A549 (cell line): ENCODE data around the gene MIA2. TPM values are rescaled to one million over a fixed set of nuclear protein-coding genes. Genes with fewer than 3 reads are reported as not detected.

Experiments
- ATAC-seq, 2 experiments: fragments of 200-7000 bp in 1 of 2; fragments of >200 bp in 1 of 2; cut with Nextera tagmentation in 1 of 2; cut with Tn5 transposase in 1 of 2; 3 replicates each; pipeline versions ENCODE4 v1.8.0 to v1.9.1; 2018 to 2020; ENCODE audit warnings: mild to moderate bottlenecking in 1 of 2, moderate library complexity in 1 of 2
- CTCF ChIA-PET: fragments of 300-600 bp; sonication (Branson Sonifier 250); formaldehyde crosslinking; extraction: SDS; loops from one replicate; lab custom pipeline; 2021; ENCODE audit warnings: antibody characterized with exemption, inconsistent platforms; lab: Yijun Ruan, JAX
- POLR2A ChIA-PET: fragments of 350-600 bp; formaldehyde crosslinking; extraction: SDS; loops from one replicate; lab custom pipeline; 2021; ENCODE audit warnings: antibody characterized with exemption, inconsistent platforms; lab: Yijun Ruan, JAX
- DNase-seq, 2 experiments: peaks; one replicate each; pipeline versions ENCODE4 v3.0.0 to v3.0.0-alpha.2; 2011 to 2016; ENCODE audit warnings: low read depth in 1 of 2, low spot score in 1 of 2
- FAIRE-seq: peaks from 2 replicates; lab custom pipeline; 2011; peaks lifted over from hg19 to GRCh38; lab: Jason Lieb, UNC
- H3K27ac ChIP-seq, 2 experiments: fragments of >200 bp; sonication (Bioruptor Twin); formaldehyde crosslinking; 3 replicates each; pipeline ENCODE4 v1.5.1; 2016 to 2017
- H3K4me1 ChIP-seq: fragments of >200 bp; sonication (Bioruptor Twin); formaldehyde crosslinking; 3 replicates; pipeline ENCODE4 v1.6.1; 2016
- H3K4me2 ChIP-seq: fragments of >200 bp; sonication (Bioruptor Twin); formaldehyde crosslinking; 3 replicates; pipeline ENCODE4 v1.6.1; 2016
- H3K4me3 ChIP-seq: fragments of >200 bp; sonication (Bioruptor Twin); formaldehyde crosslinking; 3 replicates; pipeline ENCODE4 v1.5.1; 2016
- H3K9me3 ChIP-seq: fragments of >200 bp; sonication (Bioruptor Twin); formaldehyde crosslinking; 3 replicates; pipeline ENCODE4 v1.6.1; 2016
- ATOH8 ChIP-seq: fragments of 250-450 bp; sonication (Bioruptor Pico); IDR thresholded peaks from 2 replicates; pipeline ENCODE4 v1.5.0; 2020; ENCODE audit warnings: low read depth, mild to moderate bottlenecking, moderate library complexity
- CHD2 ChIP-seq: fragments of 150-350 bp; IDR thresholded peaks from 2 replicates; pipeline ENCODE4 v1.6.1; 2014; ENCODE audit warnings: low read length; ENCODE audit not compliant: partially characterized antibody
- CTCF ChIP-seq: fragments of >200 bp; sonication (Bioruptor Twin); formaldehyde crosslinking; IDR thresholded peaks from 3 replicates; pipeline ENCODE4 v1.5.1; 2016
- ESRRA ChIP-seq: fragments of 150-350 bp; IDR thresholded peaks from 2 replicates; pipeline ENCODE4 v1.6.1; 2014; ENCODE audit warnings: mild to moderate bottlenecking, low read length, borderline replicate concordance
- GATA3 ChIP-seq: IDR thresholded peaks from 2 replicates; pipeline ENCODE4 v1.6.1; 2012; ENCODE audit warnings: borderline replicate concordance
- HOXA7 ChIP-seq: fragments of 250-450 bp; sonication (Bioruptor Pico); IDR thresholded peaks from 2 replicates; pipeline ENCODE4 v1.5.0; 2020; ENCODE audit warnings: mild to moderate bottlenecking, moderate library complexity
- JUN ChIP-seq, 2 experiments: fragments of >200 bp; sonication (Bioruptor Twin); formaldehyde crosslinking; IDR thresholded peaks; 2 replicates in 1 of 2; 3 replicates in 1 of 2; pipeline ENCODE4 v1.6.1; 2016 to 2017
- KDM1A ChIP-seq: fragments of 200-600 bp; sonication (generic); IDR thresholded peaks from 2 replicates; pipeline ENCODE4 v1.6.1; 2016; ENCODE audit warnings: low read depth, mild to moderate bottlenecking
- KDM5A ChIP-seq: fragments of 200-600 bp; sonication (generic); IDR thresholded peaks from 2 replicates; pipeline ENCODE4 v1.6.1; 2016; ENCODE audit warnings: antibody characterized with exemption, mild to moderate bottlenecking
- MAX ChIP-seq: IDR thresholded peaks from 2 replicates; pipeline ENCODE4 v1.6.1; 2012
- MAZ ChIP-seq: fragments of 150-350 bp; IDR thresholded peaks from 2 replicates; pipeline ENCODE4 v1.6.1; 2014; ENCODE audit warnings: antibody characterized with exemption, low read depth, low read length, borderline replicate concordance
- PBX3 ChIP-seq: IDR thresholded peaks from 2 replicates; pipeline ENCODE4 v1.6.1; 2012
- RAD21 ChIP-seq, 2 experiments: fragments of >200 bp in 1 of 2; sonication (Bioruptor Twin) in 1 of 2; formaldehyde crosslinking in 1 of 2; IDR thresholded peaks in 1 of 2; conservative IDR thresholded peaks in 1 of 2; 2 replicates in 1 of 2; 3 replicates in 1 of 2; pipeline ENCODE4 v1.6.1; 2012 to 2018; ENCODE audit warnings: inconsistent platforms in 1 of 2
- REST ChIP-seq: fragments of 200-600 bp; sonication (generic); IDR thresholded peaks from 2 replicates; pipeline ENCODE4 v1.6.1; 2016; ENCODE audit warnings: antibody characterized with exemption, mild to moderate bottlenecking, moderate library complexity
- SMC3 ChIP-seq: fragments of >200 bp; sonication (Bioruptor Twin); formaldehyde crosslinking; IDR thresholded peaks from 3 replicates; pipeline ENCODE4 v1.6.1; 2018; ENCODE audit warnings: inconsistent platforms
- TP53 ChIP-seq: fragments of 250-450 bp; sonication (Bioruptor Pico); IDR thresholded peaks from 2 replicates; pipeline ENCODE4 v1.5.0; 2021; ENCODE audit warnings: mild to moderate bottlenecking, moderate library complexity
- WGBS: methylation state at CpG from one replicate; pipeline ENCODE4 v1.1.6; 2017; ENCODE audit errors: missing lambda C conversion rate; 5-methylcytosine and 5-hydroxymethylcytosine counted together
- polyA plus RNA-seq, 4 experiments: library from polyadenylated mRNA; depleted of rRNA in 3 of 4; stranded (reverse); fragments of >200 nt; fragmentation: RNase III in 1 of 4; extraction: RNeasy Plus Mini Kit Qiagen cat#74134 plus additional on column Dnase treatment in 1 of 4; gene quantifications; 2 replicates in 3 of 4; 3 replicates in 1 of 4; pipeline ENCODE4 v1.2.3, GENCODE V29; 2011 to 2017

MIA2 gene
- polyA plus RNA-seq, 2 of the 4 experiments (the other 2 are of a cell fraction), result 25.4 to 73.9 TPM

- ATAC-seq, result peak; percentile 45 to 50; a peak in 4 of 6 replicates
- Histone ChIP-seq H3K9me3 (peaks cover 4% of the 10 kb centered on the region; the same call in 1 of the 3 replicates), H3K4me3 (no peak overlapping the region), H3K4me2 (no peak overlapping the region), H3K27ac (no peak overlapping the region)
- POLR2A ChIA-PET, result no interaction called here
- no peak for DNase-seq
- WGBS, result 89% methylated on average over 2 of the region's 2 CpGs
- peak; percentile 23 for FAIRE-seq
- no peak for TF ChIP-seq GATA3
- no peak for TF ChIP-seq KDM1A
- TF ChIP-seq MAX, result no peak
- no peak for TF ChIP-seq PBX3
- no peak for TF ChIP-seq JUN (IDR thresholded peaks at IDR 0.05)
- no peak for TF ChIP-seq CHD2
- TF ChIP-seq CTCF, result no peak
- TF ChIP-seq REST, result no peak
- no peak for TF ChIP-seq ESRRA
- no peak for TF ChIP-seq TP53 (CRISPR knock-in tag)
- TF ChIP-seq, all 56 proteins: peak for 0
- H3K4me1 ChIP-seq, result no peaks in the 10 kb centered on the region
- CTCF ChIA-PET, result interaction anchor here (0.6 to 2.8 kb wide), 4 partner anchors 20 to 261 kb away, joined by 3 to 9 read pairs (median 6); no protein-coding TSS in a partner anchor
These were observed 133.7 kb downstream of the MIA2 start for GRCh38 chr14:39367387-39367751.

GRCh38 chr14:39368261-39368959, 134.7 kb downstream of the MIA2 start:
- no peak for TF ChIP-seq HOXA7
- no peak for TF ChIP-seq KDM5A
- peak; percentile 81 for TF ChIP-seq CTCF
- TF ChIP-seq RAD21 (conservative IDR thresholded peaks at IDR 0.05 in 1 of 2, IDR thresholded peaks at IDR 0.05 in 1 of 2), result peak; percentile 84 to 88
- TF ChIP-seq ATOH8, result no peak
- TF ChIP-seq MAZ, result no peak
- peak; percentile 75 for TF ChIP-seq SMC3
- no peaks in the 10 kb centered on the region for H3K4me1 ChIP-seq
- peaks cover 4% of the 10 kb centered on the region; the same call in 1 of the 3 replicates for H3K9me3 ChIP-seq
- H3K27ac ChIP-seq, result no peak overlapping the region
- DNase-seq (peak; percentile 47 to 77), ATAC-seq (peak; percentile 80 to 87), FAIRE-seq (no peak)
- H3K4me2 ChIP-seq, result no peak overlapping the region
- H3K4me3 ChIP-seq, result no peak overlapping the region
- POLR2A ChIA-PET, result interaction anchor here (0.7 to 1.0 kb wide), 3 partner anchors 102 to 198 kb away, joined by 3 read pairs; partner anchors contain the start of gene TRAPPC6B
- CTCF ChIA-PET, result interaction anchor here (0.6 to 2.1 kb wide), 18 partner anchors 9 to 266 kb away, joined by 3 to 10 read pairs (median 4); partner anchors contain the start of gene GEMIN2
- 54% methylated on average over 4 of the region's 4 CpGs for WGBS
